Neural progenitor cell (in vitro differentiated cells): ENCODE measurements around the gene BMP7.

Source experiments
- EZH2phosphoT487 ChIP-seq: fragments of 200-600 bp; sonication (generic); IDR thresholded peaks from 2 replicates; pipeline ENCODE4 v1.6.1; 2017; ENCODE audit warnings: antibody characterized with exemption
- TF ChIP-seq, protein P1 (sequence below): fragments of 200-600 bp; sonication (generic); IDR thresholded peaks from 2 replicates; pipeline ENCODE4 v1.5.1; 2017; ENCODE audit warnings: antibody characterized with exemption, mild to moderate bottlenecking

DNA sequence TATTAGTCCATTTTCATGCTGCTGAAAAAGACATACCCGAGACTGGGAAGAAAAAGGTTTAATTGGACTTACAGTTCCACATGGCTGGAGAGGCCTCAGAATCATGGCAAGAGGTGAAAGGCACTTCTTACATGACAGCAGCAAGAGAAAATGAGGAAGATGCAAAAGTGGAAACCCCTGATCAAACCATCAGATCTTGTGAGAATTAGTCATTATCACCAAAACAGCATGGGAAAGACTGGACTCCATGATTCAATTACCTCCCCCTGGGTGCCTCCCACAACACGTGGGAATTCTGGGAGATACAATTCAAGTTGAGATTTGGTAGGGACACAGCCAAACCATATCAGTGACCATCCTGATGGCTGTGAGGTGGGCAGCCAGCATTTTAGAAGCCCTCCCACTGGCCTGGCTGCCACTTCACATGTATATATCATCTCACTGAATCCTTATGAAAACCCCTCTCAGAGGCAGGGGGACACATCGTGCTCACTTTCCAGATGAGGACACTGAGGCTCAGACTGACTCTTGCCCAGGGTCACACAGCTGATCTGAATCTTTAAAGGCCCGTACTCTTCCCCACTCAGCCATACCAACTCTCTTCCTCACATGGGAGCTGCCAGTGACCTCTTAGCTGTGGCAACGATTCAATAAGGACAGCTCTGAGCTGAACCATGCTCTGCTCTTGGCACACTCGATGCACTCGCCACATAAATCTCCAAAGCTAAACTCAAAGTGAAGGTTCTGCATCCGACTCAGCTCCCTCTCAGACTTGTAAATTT is 25.7 kb downstream of the BMP7 start:
- TF ChIP-seq, protein P1, sequence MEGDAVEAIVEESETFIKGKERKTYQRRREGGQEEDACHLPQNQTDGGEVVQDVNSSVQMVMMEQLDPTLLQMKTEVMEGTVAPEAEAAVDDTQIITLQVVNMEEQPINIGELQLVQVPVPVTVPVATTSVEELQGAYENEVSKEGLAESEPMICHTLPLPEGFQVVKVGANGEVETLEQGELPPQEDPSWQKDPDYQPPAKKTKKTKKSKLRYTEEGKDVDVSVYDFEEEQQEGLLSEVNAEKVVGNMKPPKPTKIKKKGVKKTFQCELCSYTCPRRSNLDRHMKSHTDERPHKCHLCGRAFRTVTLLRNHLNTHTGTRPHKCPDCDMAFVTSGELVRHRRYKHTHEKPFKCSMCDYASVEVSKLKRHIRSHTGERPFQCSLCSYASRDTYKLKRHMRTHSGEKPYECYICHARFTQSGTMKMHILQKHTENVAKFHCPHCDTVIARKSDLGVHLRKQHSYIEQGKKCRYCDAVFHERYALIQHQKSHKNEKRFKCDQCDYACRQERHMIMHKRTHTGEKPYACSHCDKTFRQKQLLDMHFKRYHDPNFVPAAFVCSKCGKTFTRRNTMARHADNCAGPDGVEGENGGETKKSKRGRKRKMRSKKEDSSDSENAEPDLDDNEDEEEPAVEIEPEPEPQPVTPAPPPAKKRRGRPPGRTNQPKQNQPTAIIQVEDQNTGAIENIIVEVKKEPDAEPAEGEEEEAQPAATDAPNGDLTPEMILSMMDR: no peak
- no peak for TF ChIP-seq EZH2phosphoT487
